H1 (cell line): ENCODE results near the gene SLC35E1. TPM values are rescaled to one million over a fixed set of nuclear protein-coding genes. Genes with fewer than 3 reads are reported as not detected.
"Not testable (repeated sequence)": the region's sequence is repeated elsewhere in the genome, so short reads cannot be mapped to it uniquely, and the experiment has no call there.

Experiments
- CTCF ChIA-PET: fragments of 300-600 bp; sonication (Branson Sonifier 250); formaldehyde crosslinking; loops from one replicate; lab custom pipeline; 2021; ENCODE audit not compliant: partially characterized antibody; lab: Charles Lee
- POLR2A ChIA-PET: fragments of 300-600 bp; sonication (Branson Sonifier 250); formaldehyde crosslinking; loops from one replicate; lab custom pipeline; 2021; ENCODE audit warnings: inconsistent platforms; ENCODE audit not compliant: partially characterized antibody; lab: Charles Lee
- DNase-seq, 2 experiments: peaks; one replicate each; pipeline versions ENCODE4 v3.0.0 to v3.0.0-alpha.2; 2010 to 2022; ENCODE audit warnings: low spot score in 2 of 2, low read depth in 1 of 2, mixed read lengths in 1 of 2
- FAIRE-seq: peaks from 2 replicates; lab custom pipeline; 2011; peaks lifted over from hg19 to GRCh38; lab: Jason Lieb, UNC
- H2AFZ ChIP-seq: 2 replicates; pipeline ENCODE4 v1.8.1; 2012; ENCODE audit warnings: low read length, inconsistent platforms
- H2AK5ac ChIP-seq: 2 replicates; pipeline ENCODE4 v1.6.1; 2013; ENCODE audit warnings: low read depth, low read length
- H2BK120ac ChIP-seq: replicated peaks from 2 replicates; pipeline ENCODE3; 2013; ENCODE audit warnings: low read depth, low read length, inconsistent platforms
- H2BK12ac ChIP-seq: 2 replicates; pipeline ENCODE4 v1.6.1; 2013; ENCODE audit warnings: low read depth, low read length
- H2BK15ac ChIP-seq: 2 replicates; pipeline ENCODE4 v1.6.1; 2013; ENCODE audit warnings: low read length
- H2BK20ac ChIP-seq: 2 replicates; pipeline ENCODE4 v1.6.1; 2013; ENCODE audit warnings: low read length
- H2BK5ac ChIP-seq: 2 replicates; pipeline ENCODE4 v1.6.1; 2013; ENCODE audit warnings: low read depth, low read length
- H3K14ac ChIP-seq: 2 replicates; pipeline ENCODE4 v1.6.1; 2013; ENCODE audit warnings: inconsistent platforms; ENCODE audit not compliant: insufficient read length
- H3K18ac ChIP-seq: 2 replicates; pipeline ENCODE4 v1.6.1; 2013; ENCODE audit warnings: low read length; ENCODE audit errors: extremely low read depth
- H3K23ac ChIP-seq: 2 replicates; pipeline ENCODE4 v1.6.1; 2013; ENCODE audit warnings: inconsistent platforms; ENCODE audit not compliant: insufficient read length
- H3K23me2 ChIP-seq: 2 replicates; pipeline ENCODE4 v1.6.1; 2013; ENCODE audit warnings: low read depth, low read length
- H3K27ac ChIP-seq: 2 replicates; pipeline ENCODE4 v1.6.1; 2011; ENCODE audit warnings: low read depth, low read length, inconsistent platforms
- H3K27me3 ChIP-seq, 4 experiments: replicated peaks in 1 of 4; 1 replicate in 1 of 4; 2 replicates in 3 of 4; pipeline versions ENCODE4 v1.6.1 to v1.8.1; 2011 to 2013; ENCODE audit warnings: low read length in 3 of 4, mild to moderate bottlenecking in 3 of 4, inconsistent platforms in 2 of 4, mixed read lengths in 2 of 4, moderate library complexity in 1 of 4; ENCODE audit not compliant: control insufficient read depth in 3 of 4, insufficient read depth in 3 of 4; ENCODE audit errors: extremely low read depth in 1 of 4
- H3K36me3 ChIP-seq, 4 experiments: 2 replicates each; pipeline versions ENCODE4 v1.6.1 to v1.8.1; 2011 to 2013; ENCODE audit warnings: mild to moderate bottlenecking in 4 of 4, low read length in 3 of 4, moderate library complexity in 2 of 4, control low read depth in 1 of 4, inconsistent platforms in 1 of 4; ENCODE audit not compliant: insufficient read depth in 4 of 4, control insufficient read depth in 2 of 4
- H3K4ac ChIP-seq: replicated peaks from 2 replicates; pipeline ENCODE3; 2013; ENCODE audit warnings: low read length, low read depth, mixed read lengths, inconsistent platforms; ENCODE audit not compliant: insufficient read length
- H3K4me1 ChIP-seq, 4 experiments: replicated peaks in 1 of 4; 1 replicate in 1 of 4; 2 replicates in 3 of 4; pipeline versions ENCODE4 v1.6.1 to v1.8.1; 2011 to 2013; ENCODE audit warnings: low read length in 3 of 4, inconsistent platforms in 2 of 4, mixed read lengths in 1 of 4; ENCODE audit not compliant: insufficient read depth in 4 of 4, control insufficient read depth in 3 of 4
- H3K4me2 ChIP-seq, 2 experiments: 2 replicates each; pipeline versions ENCODE4 v1.6.1 to v1.8.1; 2011 to 2013; ENCODE audit warnings: low read depth in 2 of 2, low read length in 2 of 2, control low read depth in 1 of 2, inconsistent platforms in 1 of 2, mild to moderate bottlenecking in 1 of 2; ENCODE audit not compliant: insufficient read depth in 1 of 2
- H3K4me3 ChIP-seq, 4 experiments: fragments of 200-600, 300-600 bp in 1 of 4; sonication (generic), shearing (Covaris generic), sonication (Bioruptor Twin) in 1 of 4; 2 replicates each; pipeline versions ENCODE4 v1.5.1 to v1.8.1; 2011 to 2016; ENCODE audit warnings: low read length in 4 of 4, low read depth in 3 of 4, control low read depth in 2 of 4, inconsistent platforms in 2 of 4, mild to moderate bottlenecking in 2 of 4, mixed read lengths in 1 of 4, moderate library complexity in 1 of 4; ENCODE audit not compliant: insufficient read depth in 2 of 4; ENCODE audit errors: extremely low read depth in 1 of 4
- H3K56ac ChIP-seq: replicated peaks from 2 replicates; pipeline ENCODE3; 2013; ENCODE audit warnings: low read depth, mild to moderate bottlenecking, mixed read lengths, low read length, inconsistent platforms; ENCODE audit not compliant: insufficient read length
- H3K79me1 ChIP-seq: 2 replicates; pipeline ENCODE4 v1.6.1; 2013; ENCODE audit warnings: low read depth, low read length, control low read depth
- H3K79me2 ChIP-seq, 2 experiments: 2 replicates each; pipeline versions ENCODE4 v1.6.1 to v1.8.1; 2012 to 2013; ENCODE audit warnings: low read length in 2 of 2, mild to moderate bottlenecking in 2 of 2, inconsistent platforms in 1 of 2; ENCODE audit not compliant: insufficient read depth in 2 of 2, control insufficient read depth in 1 of 2
- H3K9ac ChIP-seq, 4 experiments: replicated peaks in 1 of 4; 1 replicate in 1 of 4; 2 replicates in 3 of 4; pipeline versions ENCODE4 v1.6.1 to v1.8.1; 2011 to 2013; ENCODE audit warnings: low read depth in 3 of 4, low read length in 3 of 4, control low read depth in 2 of 4, mild to moderate bottlenecking in 2 of 4, moderate library complexity in 2 of 4, inconsistent platforms in 1 of 4; ENCODE audit errors: extremely low read depth in 1 of 4
- H3K9me3 ChIP-seq, 2 experiments: 2 replicates each; pipeline versions ENCODE4 v1.6.1 to v1.8.1; 2012 to 2013; ENCODE audit warnings: mild to moderate bottlenecking in 2 of 2, moderate library complexity in 2 of 2, control low read depth in 1 of 2, inconsistent platforms in 1 of 2, low read depth in 1 of 2, low read length in 1 of 2, mixed read lengths in 1 of 2; ENCODE audit not compliant: insufficient read depth in 2 of 2
- H4K20me1 ChIP-seq, 2 experiments: replicated peaks in 1 of 2; 2 replicates each; pipeline versions ENCODE3 to v1.8.1; 2011 to 2013; ENCODE audit warnings: inconsistent platforms in 2 of 2, low read length in 2 of 2, mild to moderate bottlenecking in 1 of 2; ENCODE audit not compliant: insufficient read depth in 2 of 2, control insufficient read depth in 1 of 2
- H4K5ac ChIP-seq: 2 replicates; pipeline ENCODE4 v1.6.1; 2013; ENCODE audit warnings: low read length, low read depth, mixed read lengths, inconsistent platforms; ENCODE audit not compliant: insufficient read length
- H4K8ac ChIP-seq: 2 replicates; pipeline ENCODE4 v1.8.0; 2013; ENCODE audit warnings: mild to moderate bottlenecking, moderate library complexity, low read length, inconsistent platforms; ENCODE audit not compliant: insufficient read depth; ENCODE audit errors: extremely low read depth
- H4K91ac ChIP-seq: replicated peaks from 2 replicates; pipeline ENCODE3; 2013; ENCODE audit warnings: low read length, mixed read lengths, inconsistent platforms; ENCODE audit not compliant: insufficient read length
- WGBS, 2 experiments: shearing (Covaris generic) in 1 of 2; methylation state at CpG; one replicate each; pipeline versions ENCODE4 v1.1.6 to v1.1.7; 2013 to 2015; ENCODE audit warnings: low lambda C conversion rate in 2 of 2, mixed read lengths in 2 of 2, inconsistent platforms in 1 of 2, low coverage in 1 of 2, missing lambda C conversion rate in 1 of 2; ENCODE audit not compliant: insufficient replicate concordance in 2 of 2, insufficient coverage in 1 of 2, insufficient read length in 1 of 2; ENCODE audit errors: extremely low coverage in 1 of 2, missing lambda C conversion rate in 1 of 2; 5-methylcytosine and 5-hydroxymethylcytosine counted together
- polyA plus RNA-seq, 7 experiments: library from polyadenylated mRNA; depleted of rRNA in 3 of 7; stranded (reverse) in 5 of 7; unstranded in 2 of 7; fragments of >200 nt in 5 of 7; fragments of 200-250 nt in 2 of 7; gene quantifications; 1 replicate in 5 of 7; 2 replicates in 1 of 7; 4 replicates in 1 of 7; pipeline versions ENCODE4 v1.2.1 to v1.2.3, GENCODE V29; 2011 to 2013; ENCODE audit warnings: missing spikeins in 2 of 7, mixed read lengths in 2 of 7
- total RNA-seq: library from RNA; stranded (reverse); fragmentation: NEBNext Ultra II Directional; extraction: Animal tissue kit (Norgen Biotek cat#: 25700); gene quantifications from 2 replicates; pipeline ENCODE4 v1.2.1, GENCODE V29; 2021

The SLC35E1 gene
- total and polyA plus RNA-seq, 2 of the 8 experiments (the other 6 are each of a cell fraction or from before 2014, with no cell fraction given), result 26.0 to 31.9 TPM

- H3K9me3 ChIP-seq, H3K14ac ChIP-seq, H2BK5ac ChIP-seq, H3K4ac ChIP-seq, H3K4me1 ChIP-seq, CTCF ChIA-PET, H3K79me2 ChIP-seq, H4K20me1 ChIP-seq, H3K56ac ChIP-seq, H4K5ac ChIP-seq, H2BK120ac ChIP-seq, H4K8ac ChIP-seq, H3K23me2 ChIP-seq, H3K4me3 ChIP-seq, H3K79me1 ChIP-seq, H2AFZ ChIP-seq, H3K23ac ChIP-seq, H3K4me2 ChIP-seq, H2BK20ac ChIP-seq, H2BK12ac ChIP-seq, H3K9ac ChIP-seq, H3K27ac ChIP-seq, DNase-seq, H4K91ac ChIP-seq, FAIRE-seq, H3K18ac ChIP-seq, H2BK15ac ChIP-seq, H2AK5ac ChIP-seq, H3K27me3 ChIP-seq: not testable (repeated sequence)
- peaks cover 0 to 18% (median 12%) of the 10 kb centered on the region in 4 experiments; a peak in 6 of 8 replicates for H3K36me3 ChIP-seq
- 88% methylated on average over 6 of the region's 6 CpGs; no CpG with 5 or more reads in 1 of the 2 experiments for WGBS, 2 experiments
- POLR2A ChIA-PET, result interaction anchor here (0.7 kb wide), 1 partner anchor 1094 kb away, joined by 4 read pairs; no protein-coding TSS in a partner anchor
Observed at GRCh38 chr19:16551902-16552301, 20.3 kb downstream of the SLC35E1 start.
